GM21390 (cell line): ENCODE measurements around the gene RDH12.
"Not testable (repeated sequence)": the region's sequence is repeated elsewhere in the genome, so short reads cannot be mapped to it uniquely, and the experiment has no call there.

ENCODE experiments used
- ATAC-seq: cut with Tn5 transposase; IDR thresholded peaks from one replicate; pipeline ENCODE4 v1.9.1; 2021; ENCODE audit not compliant: unreplicated experiment

RDH12 gene

DNA sequence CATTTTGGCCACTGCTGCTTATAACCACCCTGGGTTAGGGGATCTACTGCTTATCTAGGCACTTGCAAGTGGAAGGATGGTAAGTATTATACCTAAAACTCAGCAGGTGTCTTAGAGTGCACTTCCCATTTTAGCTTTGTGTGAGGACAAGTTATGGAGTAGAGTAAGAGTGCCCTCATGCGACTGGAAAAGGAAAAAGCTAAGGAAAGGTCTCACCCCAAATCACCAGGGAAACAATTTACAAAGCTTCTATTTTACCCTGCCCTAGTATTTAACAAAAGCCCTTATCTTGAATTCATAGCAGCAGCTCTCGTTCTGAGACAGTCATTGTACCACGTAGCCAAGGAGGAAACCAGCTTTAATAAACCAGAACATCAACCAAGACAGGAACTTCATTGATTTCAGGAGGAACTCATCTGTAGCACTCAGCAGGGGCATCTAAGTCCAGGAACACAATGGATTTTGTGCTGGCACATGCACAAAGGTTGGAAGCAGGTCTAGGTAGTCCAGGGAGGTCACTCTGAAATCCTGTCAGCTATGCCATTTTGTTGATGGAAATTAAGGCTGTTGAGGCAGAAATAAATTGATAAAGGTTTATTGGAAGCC is 2.9 kb downstream of the RDH12 start:
- no peak for ATAC-seq

DNA sequence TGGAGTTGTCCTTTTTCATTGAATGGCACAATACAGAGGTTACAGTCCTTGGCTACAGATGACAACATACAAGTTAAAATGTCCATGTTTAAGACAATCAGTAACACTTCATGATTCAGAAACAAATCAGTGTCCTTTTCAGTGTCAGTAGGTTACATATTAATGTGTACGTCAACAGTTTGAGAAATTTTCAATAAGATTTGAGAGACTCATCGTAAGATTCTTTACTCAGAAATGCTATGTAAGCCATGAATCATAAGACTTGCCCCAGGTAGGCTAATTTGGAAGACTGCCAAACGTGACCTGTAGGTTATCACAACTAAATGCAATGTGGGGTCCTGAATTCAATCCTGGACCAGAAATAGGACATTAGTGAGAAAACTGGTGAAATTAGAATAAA is 3.5 kb downstream of the RDH12 start:
- ATAC-seq: no peak

DNA sequence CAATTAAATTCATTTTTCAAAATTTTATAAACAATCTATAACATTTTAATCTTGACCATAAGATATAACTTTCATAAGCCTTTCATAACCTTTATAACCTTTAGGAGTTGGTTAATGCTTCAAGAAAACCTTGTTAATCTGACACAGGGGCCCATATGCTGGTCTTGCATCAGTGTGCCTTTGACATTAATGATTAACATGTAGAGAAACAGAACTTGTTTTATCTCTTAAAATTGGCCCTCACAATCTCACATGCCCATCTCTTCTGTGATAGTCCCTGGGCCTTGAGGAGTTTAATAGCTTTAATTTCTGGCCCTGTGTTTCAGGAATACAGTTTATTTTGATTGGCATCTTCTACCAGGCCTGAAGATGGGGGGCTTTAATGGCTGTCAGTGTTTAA is 7.7 kb downstream of the RDH12 start:
- not testable (repeated sequence) for ATAC-seq

DNA sequence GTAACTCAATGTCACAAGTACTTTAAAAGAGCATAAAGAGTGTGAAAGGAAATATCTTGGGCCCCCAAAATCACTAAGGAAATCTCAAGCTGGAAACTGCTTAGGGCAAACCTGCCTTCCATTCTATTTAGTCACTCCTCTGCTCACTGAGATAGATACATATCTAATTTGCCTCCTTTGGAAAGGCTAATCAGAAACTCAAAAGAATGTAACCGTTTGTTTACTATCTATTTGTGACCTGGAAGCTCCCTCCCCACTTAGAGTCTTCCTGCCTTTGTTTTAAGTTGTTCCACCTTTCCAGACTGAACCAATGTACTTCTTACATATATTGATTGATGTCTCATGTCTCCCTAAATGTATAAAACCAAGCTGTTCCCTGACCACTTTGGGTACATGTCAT is 8.1 kb downstream of the RDH12 start:
- not testable (repeated sequence) for ATAC-seq

DNA sequence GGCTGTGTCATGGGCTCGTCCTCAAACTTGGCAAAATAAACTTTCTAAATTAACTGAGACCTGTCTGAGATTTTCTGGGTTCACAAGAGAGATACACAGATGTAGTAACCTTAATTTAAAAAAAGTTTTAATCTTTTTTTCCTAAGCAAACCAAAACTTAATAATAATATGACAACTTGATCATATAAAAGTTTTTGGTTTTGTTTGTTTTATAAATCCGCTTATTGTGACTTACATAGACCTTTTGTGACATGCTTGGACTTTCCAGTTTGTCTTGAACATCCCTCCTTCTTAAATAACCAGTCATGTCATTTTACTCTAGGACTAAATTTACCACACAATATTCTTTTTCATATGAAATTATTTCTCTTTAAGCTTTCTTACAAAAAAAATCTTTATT is 8.5 kb downstream of the RDH12 start:
- no peak for ATAC-seq

DNA sequence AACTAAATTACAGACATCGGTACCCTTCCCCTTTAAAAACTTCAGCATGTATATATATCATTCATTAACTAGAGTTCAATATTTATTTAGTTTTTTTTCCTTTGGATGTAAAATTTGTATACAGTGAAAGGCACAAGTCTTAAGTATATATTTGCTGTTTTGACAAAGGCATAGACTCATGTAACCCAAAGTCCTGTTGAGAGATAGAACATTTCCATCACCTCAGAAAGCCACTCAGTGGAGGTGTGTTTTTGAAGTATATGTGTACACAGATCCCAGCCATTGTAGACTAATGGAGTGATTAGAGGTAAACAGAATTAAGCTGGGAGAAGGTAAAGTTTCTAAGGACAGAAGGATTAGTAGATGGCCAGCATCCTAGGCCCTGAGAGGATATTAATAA is 15.4 kb downstream of the RDH12 start:
- no peak for ATAC-seq

DNA sequence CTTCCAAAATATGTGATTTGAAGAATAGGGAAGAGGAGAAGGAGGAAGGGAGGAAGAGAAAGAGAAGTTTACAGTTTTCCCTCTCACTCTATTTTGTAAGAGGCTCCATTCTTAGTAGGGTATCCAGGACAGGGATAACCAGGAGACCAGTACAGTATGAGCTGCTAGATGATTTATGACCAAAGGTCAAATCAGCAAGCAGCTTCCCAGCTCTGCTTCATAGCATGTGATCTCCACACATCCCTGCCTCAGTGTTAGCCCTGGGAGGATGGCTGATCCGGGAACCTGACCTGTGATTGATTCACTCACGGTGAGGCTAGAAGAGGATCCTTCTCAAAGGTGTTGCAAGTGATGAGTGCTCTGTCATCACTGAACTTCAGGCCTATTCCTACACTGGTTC is 16.6 kb downstream of the RDH12 start:
- no peak for ATAC-seq

DNA sequence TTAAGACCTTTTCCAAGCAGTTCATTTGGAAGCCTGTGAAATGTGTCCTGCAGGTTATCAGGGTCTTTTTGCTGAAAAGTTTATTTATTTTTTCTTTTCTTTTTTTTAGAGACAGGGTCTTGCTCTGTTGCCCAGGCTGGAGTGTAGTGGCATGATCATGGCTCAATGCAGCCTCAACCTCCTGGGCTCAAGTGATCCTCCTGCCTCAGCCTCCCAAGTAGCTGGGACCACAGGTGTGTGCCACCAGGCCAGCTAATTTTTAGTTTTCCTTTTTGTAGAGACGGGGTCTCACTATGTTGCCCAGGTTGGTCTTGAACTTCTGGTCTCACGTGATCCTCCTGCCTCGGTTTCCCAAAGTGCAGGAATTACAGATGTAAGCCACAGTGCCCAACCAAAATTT is 17.7 kb downstream of the RDH12 start:
- ATAC-seq: not testable (repeated sequence)

DNA sequence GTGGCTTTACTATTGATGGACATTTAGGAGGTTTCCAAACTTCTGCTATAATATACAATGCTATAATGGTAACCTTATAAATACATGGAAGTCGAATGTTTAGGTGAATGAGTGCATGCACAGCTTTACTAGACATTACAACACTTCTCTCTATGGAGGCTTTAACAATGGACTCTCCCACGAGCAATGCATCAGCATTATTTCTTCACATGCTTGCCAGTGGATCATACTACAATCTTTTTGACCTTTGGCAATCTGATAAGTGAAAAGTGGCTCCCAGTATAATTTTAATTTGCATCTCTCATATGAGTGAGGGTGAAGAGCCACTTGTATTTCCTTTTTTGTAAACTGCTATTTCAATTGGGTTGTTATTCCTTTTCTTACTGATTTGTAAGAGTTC is 18.2 kb downstream of the RDH12 start:
- ATAC-seq: no peak

DNA sequence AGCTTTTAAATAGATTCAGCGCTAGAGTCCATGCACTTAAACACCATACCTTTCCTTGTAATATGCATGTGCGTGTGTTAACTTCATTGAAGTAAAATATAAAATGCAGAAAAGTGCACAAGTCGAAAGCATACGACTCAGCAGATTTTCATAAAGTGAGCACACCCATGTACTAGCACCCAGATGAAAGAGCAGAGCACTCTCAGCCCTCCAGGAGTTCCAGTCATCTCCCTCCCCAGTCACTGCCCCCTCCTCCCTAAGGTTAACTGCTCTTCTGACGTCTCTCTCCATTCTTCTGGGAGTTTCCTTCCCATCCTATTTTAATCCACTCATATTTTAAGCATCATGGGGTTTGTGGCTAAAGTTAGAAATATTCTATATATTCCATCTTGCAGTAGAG is 20.2 kb downstream of the RDH12 start:
- no peak for ATAC-seq

DNA sequence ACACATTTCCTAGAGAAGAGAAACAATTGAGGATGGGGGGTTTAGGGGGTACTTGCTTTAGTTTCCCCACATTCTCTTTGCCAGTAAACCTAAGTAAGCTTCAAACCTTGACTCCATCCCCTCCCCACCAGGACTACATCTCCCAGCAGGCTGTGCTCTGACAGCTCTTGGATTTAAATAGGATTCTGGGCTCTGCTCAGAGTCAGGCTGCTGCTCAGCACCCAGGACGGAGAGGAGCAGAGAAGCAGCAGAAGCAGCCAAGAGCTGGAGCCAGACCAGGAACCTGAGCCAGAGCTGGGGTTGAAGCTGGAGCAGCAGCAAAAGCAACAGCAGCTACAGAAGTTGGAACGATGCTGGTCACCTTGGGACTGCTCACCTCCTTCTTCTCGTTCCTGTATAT is 20.6 kb downstream of the RDH12 start:
- no peak for ATAC-seq

DNA sequence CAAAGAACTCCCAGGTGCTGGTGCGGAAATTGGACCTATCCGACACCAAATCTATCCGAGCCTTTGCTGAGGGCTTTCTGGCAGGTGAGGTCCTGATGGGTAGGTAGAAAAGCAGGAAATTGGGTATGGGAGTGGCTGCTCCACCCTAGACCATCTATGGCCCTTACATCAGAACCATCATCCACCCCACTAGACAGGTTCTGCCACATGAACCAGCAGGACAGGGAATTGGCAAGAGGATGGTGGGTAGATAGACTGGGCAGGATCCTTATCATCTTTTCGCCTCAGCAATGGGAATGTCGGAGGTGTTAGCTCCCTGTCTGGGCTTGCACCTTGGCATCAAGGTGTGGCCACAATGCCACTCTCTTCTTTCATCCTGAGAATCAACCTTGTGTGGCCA is 23.5 kb downstream of the RDH12 start:
- no peak for ATAC-seq

DNA sequence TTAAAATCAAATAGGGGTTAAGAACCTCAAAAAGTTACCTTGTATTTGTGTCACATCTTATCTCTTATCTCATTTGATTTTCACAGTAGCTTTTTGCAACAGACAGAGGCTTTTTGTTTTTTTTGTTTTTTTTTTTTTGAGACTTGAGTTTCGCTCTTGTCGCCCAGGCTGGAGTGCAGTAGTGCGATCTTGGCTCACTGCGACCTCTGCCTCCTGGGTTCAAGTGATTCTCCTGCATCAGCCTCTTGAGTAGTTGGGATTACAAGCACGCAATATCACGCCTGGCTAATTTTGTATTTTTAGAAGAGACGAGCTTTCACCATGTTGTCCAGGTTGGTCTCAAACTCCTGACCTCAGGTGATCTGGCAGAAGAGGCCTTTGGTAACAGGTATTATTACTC is 25.7 kb downstream of the RDH12 start:
- ATAC-seq: no peak

DNA sequence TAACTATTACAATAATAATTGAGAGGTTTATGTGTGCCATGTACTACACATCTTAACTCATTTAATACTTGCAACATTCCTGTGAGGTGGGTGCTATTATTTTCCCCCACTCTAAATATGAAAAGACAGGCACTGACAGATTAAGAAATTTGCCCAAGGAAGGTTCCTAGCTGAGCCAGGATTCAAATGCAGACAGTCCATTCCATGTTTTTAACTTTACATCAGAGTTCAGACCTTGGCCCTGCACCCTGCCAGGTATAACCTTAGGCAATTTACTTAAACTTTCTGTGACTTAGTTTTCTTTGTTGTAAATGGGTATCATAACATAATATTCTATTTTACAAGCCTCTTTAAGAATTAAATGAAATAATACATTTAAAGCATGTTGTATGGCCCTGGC is 26.6 kb downstream of the RDH12 start:
- no peak for ATAC-seq

DNA sequence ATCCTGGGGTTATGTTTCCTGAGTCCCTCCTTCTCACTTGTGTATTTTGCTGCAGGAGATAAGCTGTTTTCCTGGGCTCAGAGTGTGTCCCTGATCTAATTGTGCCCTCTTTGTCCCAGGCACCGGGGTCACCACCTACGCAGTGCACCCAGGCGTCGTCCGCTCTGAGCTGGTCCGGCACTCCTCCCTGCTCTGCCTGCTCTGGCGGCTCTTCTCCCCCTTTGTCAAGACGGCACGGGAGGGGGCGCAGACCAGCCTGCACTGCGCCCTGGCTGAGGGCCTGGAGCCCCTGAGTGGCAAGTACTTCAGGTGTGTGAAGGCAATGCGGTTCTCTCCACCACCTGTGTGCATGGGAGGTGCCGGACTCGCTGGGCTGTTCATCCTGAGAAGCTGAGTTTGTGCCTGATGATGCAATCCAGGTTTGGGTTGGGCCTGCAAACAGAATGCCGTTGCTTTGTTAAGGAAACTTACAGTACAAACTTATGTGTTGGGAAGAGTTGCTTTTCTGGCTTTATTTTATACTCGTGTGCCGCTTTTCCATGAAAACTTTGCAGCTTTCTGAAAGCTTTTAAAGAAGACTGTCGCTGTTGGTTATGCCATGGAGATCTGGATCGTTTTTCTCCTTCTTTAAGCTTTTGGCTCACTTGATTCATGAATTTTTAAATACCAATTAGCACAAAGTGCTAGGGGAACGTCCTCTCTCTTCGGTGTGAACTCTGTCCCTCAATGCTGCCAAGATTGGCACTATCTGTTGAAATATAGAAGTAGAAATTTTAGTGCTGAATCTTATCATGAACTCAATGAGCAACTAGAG is 27.6 kb downstream of the RDH12 start:
- ATAC-seq: no peak

DNA sequence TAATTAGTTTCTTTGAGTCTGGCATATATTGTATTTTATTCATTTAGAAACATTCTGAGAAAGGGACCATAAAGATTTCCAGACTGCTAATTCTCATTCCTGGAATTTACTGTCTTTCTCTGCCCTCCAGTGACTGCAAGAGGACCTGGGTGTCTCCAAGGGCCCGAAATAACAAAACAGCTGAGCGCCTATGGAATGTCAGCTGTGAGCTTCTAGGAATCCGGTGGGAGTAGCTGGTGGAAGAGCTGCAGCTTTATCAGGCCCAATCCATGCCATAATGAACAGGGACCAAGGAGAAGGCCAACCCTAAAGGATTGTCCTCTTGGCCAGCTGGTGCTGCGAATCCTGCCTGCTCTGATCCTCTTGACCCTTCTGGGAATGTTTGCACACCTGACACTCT is 31.9 kb downstream of the RDH12 start:
- ATAC-seq: no peak

DNA sequence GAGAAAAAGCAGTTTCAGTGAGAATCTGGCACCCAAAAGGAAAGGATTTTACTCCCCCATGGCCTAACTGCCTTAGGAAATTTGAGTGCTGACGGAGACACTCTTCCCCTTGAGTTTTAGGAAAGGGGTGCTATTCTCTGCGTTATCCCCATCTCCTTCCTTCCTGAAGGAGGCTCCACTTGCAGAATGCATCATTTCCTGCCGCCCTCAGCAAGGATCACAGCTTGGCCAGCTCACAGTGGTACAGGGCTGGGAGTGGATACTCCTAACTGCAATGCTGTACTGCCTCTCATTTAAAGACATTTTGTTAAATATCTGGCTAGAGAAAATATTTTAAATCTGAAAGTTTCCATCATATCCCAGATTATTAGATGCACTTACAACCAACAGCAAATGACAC is 33.0 kb downstream of the RDH12 start:
- ATAC-seq: no peak

DNA sequence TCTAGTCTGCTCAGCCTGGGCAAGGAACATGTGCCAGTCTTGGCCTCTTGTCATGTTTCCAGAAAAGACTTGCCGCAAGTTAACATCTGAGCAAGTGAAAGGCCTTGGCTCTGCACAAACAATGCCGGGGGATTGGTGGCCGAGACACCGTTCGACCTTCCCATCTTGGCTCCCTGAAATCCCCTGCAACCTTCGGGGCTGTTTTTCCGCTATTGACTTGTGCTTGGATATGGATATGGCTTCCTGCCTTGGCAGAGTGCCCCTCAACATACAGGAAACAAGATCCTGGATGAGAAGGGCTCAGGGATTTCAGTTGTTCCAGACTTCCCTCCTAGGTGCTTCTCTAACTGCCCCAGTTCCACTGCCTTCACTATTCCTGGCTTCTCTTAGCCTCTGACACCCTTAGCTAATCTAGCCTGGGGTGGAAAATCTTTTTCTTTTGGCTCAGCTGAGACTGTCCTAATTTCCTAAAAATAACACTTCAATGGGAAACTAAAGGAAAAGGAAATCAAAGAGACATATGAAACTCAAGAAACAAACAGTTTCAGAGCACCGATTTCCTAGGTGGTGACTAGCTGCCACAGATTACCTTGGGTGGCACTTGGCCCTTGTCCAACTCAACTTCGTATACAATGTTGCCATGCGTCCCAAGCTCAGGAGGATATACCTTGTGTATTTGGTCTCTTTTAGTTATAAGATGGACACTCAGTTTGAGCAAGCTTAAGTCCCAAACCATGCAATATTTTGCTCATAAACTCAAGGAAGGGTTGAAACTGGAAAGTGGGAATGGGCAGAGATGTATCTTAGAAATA is 33.9 kb downstream of the RDH12 start:
- no peak for ATAC-seq

DNA sequence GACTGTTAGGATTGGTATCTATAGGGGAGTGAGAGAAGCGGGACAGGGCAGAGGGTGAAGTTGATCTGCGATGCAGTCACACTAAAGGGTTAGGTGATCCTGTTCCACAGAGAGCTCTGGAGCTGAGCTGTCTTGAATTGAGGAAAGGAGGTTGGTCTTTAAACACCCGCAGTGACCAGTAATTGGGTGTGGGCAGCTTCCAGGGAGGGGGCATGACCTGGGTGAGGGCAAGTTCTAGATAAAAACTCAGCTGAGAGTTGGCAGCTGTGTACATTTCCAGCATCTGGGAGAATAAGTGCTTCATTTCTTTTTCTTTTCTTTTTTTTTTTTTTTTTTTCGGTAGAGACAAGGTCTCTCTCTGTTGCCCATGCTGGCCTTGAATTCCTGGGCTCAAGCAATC is 35.1 kb downstream of the RDH12 start:
- ATAC-seq: no peak

DNA sequence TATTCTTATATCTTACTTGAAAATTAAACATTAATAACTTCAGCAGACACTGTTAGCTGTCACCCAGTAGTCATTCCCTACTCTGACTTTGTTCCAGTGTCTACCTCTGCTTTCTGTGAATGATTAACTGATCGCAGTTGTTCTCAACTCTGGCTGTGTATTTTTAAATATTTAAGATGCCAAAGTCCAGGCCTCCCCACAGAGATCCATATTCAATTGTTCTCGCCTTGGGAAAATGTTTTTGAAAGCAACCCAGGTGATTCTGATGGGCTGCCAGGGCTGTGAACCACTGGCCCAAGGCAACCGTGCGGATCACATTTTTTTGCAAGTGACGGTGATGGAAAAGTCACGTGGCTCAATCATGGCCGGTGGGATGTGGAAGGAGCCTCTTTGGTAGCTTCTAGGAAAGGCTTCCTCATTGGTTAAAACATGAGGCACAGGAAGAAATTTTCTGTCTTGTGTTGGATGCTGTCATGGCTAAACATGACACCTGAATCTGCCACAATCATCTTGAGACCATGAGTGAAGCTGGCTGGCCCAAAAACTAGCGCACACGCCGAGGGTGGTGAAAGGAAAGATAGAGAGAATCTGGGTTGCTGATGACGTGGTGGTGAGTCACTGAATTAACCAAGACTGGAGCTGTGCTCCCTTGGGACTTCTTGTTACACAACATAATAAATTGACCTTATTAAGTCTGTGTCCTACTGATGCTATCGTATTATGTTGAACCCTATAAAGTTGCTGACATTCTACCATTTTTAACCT is 37.2 kb downstream of the RDH12 start:
- ATAC-seq: no peak

DNA sequence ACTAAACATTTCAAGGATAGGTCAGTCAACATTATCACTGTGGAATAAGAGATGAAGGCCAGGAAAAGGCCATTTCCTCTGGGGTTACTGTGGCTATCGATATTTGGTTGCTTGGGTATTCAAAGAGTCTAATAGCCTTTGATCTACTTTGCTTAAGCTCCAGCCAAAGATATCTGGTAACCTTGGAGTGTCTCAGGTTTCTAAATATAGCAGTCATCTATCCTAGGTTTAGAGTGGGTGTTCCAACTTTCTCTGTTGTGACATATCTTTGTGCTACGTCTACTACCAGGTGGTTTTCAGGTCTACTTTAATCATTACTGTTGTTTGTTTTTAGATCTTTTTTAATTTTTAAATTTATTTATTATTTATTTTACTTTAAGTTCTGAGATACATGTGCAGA is 42.4 kb downstream of the RDH12 start:
- no peak for ATAC-seq
